ENCODE data around the gene HNRNPF. TPM values are rescaled to one million over a fixed set of nuclear protein-coding genes. Genes with fewer than 3 reads are reported as not detected.

Gene HNRNPF
- total RNA-seq, 2 experiments from 2014 or later = 86.5 to 87.9 TPM

DNA sequence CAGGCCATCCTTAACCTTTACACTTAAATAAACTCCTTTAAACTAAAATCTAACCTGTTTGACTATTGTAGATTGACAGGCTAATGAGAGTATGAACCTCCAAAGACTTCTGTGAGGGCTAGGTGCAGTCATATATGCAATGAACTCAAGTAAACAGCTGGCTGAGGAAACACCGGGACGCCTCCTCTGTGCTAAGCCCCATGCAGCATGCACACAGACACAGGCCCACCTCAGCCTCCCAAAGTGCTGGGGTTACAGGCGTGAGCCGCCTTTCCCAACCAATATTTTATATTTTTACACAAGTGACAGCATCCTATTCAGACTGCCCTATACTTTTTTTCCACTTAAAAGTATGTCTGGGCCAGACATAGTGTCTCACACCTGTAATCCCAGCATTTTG lies 39.1 kb downstream of the HNRNPF start:
- H3K4me1 Mint-ChIP-seq (ENCODE audit: low read depth) = no peaks in the 10 kb centered on the region
- CTCF ChIA-PET = no interaction called here
- H3K9me3 Mint-ChIP-seq = no peaks in the 10 kb centered on the region

DNA sequence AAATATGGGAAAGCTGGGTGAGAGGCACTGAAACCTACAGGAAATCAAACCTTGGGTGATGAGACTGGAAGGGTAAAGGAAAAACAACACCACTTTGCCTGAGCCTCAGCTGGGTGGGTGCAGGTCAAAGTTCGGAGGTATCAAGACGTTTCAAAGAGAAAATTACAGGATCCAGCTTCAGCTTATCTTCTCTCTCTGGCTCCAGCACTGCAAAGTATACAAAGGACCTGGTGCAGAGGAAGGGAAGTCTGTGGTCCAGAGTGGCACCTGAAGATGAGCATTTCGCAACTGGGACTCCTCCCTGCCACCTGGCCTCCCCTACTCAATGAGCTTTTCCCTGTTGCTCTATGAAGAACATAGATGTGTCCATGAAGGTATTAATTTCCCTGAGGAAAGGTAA lies 44.0 kb downstream of the HNRNPF start:
- peaks cover 22% of the 10 kb centered on the region for H3K4me1 ChIP-seq (ENCODE audit: insufficient read depth, low read length)
- intact Hi-C loops (cut with DNase I, micrococcal nuclease) = loop anchor here in 1 of 2 experiments (2.0 to 10.0 kb wide), 2 partner anchors 30 to 580 kb away; partner anchors contain the start of gene BMS1
- H3K4me3 ChIP-seq (ENCODE audit: low read length) = no peak overlapping the region
- H3K9me3 ChIP-seq (ENCODE audit: control insufficient read depth in 1 of 2, insufficient read depth in 1 of 2, low read length in 2 of 2) = peaks cover 0 to 6% of the 10 kb centered on the region in 2 experiments
- H3K27me3 ChIP-seq (ENCODE audit: control insufficient read depth in 1 of 2, insufficient read depth in 2 of 2, low read length in 2 of 2) = no peaks in the 10 kb centered on the region
- CTCF ChIA-PET = no interaction called here
- no peak overlapping the region for H3K27ac ChIP-seq (ENCODE audit: low read depth in 1 of 2, low read length in 2 of 2)
- H3K36me3 Mint-ChIP-seq (ENCODE audit: low read depth) = peaks cover 9% of the 10 kb centered on the region
- H3K4me1 Mint-ChIP-seq (ENCODE audit: low read depth) = peaks cover 28% of the 10 kb centered on the region
- POLR2A ChIA-PET = no interaction called here
- H3K9me3 Mint-ChIP-seq = no peaks in the 10 kb centered on the region
- DNase-seq = no peak
- H3K27ac Mint-ChIP-seq = no peak overlapping the region
- H3K27me3 Mint-ChIP-seq = no peaks in the 10 kb centered on the region
- TF ChIP-seq, protein P1, sequence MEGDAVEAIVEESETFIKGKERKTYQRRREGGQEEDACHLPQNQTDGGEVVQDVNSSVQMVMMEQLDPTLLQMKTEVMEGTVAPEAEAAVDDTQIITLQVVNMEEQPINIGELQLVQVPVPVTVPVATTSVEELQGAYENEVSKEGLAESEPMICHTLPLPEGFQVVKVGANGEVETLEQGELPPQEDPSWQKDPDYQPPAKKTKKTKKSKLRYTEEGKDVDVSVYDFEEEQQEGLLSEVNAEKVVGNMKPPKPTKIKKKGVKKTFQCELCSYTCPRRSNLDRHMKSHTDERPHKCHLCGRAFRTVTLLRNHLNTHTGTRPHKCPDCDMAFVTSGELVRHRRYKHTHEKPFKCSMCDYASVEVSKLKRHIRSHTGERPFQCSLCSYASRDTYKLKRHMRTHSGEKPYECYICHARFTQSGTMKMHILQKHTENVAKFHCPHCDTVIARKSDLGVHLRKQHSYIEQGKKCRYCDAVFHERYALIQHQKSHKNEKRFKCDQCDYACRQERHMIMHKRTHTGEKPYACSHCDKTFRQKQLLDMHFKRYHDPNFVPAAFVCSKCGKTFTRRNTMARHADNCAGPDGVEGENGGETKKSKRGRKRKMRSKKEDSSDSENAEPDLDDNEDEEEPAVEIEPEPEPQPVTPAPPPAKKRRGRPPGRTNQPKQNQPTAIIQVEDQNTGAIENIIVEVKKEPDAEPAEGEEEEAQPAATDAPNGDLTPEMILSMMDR (IDR thresholded peaks at IDR 0.05) = no peak
- no peaks in the 10 kb centered on the region for H3K36me3 ChIP-seq (ENCODE audit: insufficient read depth, low read length)
- no peak overlapping the region for H3K4me3 Mint-ChIP-seq
- ATAC-seq (ENCODE audit: poor library complexity) = no peak

More for the DNA sequence above, 39.1 kb downstream of the HNRNPF start:
- Histone ChIP-seq H3K27me3 (ENCODE audit: control insufficient read depth in 1 of 2, insufficient read depth in 2 of 2, low read length in 2 of 2) (no peaks in the 10 kb centered on the region), H3K4me3 (ENCODE audit: low read length) (no peak overlapping the region), H3K4me1 (ENCODE audit: insufficient read depth, low read length) (peaks cover 8% of the 10 kb centered on the region), H3K9me3 (ENCODE audit: control insufficient read depth in 1 of 2, insufficient read depth in 1 of 2, low read length in 2 of 2) (no peaks in the 10 kb centered on the region), H3K27ac (ENCODE audit: low read depth in 1 of 2, low read length in 2 of 2) (no peak overlapping the region), H3K36me3 (ENCODE audit: insufficient read depth, low read length) (no peaks in the 10 kb centered on the region)
- DNase-seq (no peak), ATAC-seq (ENCODE audit: poor library complexity) (no peak)
- POLR2A ChIA-PET = no interaction called here
- no peak overlapping the region for H3K4me3 Mint-ChIP-seq
- no peak overlapping the region for H3K27ac Mint-ChIP-seq
- TF ChIP-seq, protein P1 (IDR thresholded peaks at IDR 0.05) = no peak
- H3K36me3 Mint-ChIP-seq (ENCODE audit: low read depth) = no peaks in the 10 kb centered on the region
- no peaks in the 10 kb centered on the region for H3K27me3 Mint-ChIP-seq
- intact Hi-C loops (cut with DNase I, micrococcal nuclease) = loop anchor here in 1 of 2 experiments (10.0 kb wide), 1 partner anchor 585 kb away; the partner anchor contains the start of gene BMS1

DNA sequence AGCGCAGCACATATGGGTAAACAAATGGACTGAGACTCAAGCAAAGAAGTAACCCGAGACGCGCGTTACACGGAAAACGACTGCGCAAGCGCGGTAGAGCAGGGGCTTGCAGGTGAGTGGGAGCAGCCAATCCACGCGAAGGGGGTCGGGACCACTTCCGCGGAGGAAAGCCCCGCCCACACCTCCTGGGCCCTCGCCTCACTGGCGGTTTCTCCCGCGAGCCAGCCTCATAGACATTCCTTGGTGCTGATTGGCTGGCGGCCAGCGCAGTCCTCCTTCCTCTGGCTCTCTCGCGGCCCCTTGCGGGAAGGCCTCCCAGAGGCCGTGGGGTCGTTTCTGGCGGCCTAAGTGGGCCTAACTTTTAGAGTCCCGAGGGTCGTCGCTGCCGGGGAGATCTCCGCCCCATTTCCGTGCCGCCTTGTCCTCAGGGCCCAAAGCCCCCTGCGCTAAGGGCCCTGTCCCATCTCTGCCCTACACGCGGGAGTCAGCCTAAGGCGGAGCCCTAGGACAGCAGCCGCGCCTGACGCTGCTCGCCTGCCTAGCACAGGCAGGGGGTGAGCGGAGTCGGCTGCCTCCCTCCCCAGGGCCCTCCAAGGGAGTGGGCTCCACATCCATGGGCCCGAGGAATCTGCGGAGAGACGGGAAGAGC lies 46.7 kb downstream of the HNRNPF start:
- Histone ChIP-seq H3K4me3 (ENCODE audit: low read length) (peak overlapping the region; percentile 82), H3K27ac (ENCODE audit: low read depth in 1 of 2, low read length in 2 of 2) (peak overlapping the region; percentile 88 to 97), H3K27me3 (ENCODE audit: control insufficient read depth in 1 of 2, insufficient read depth in 2 of 2, low read length in 2 of 2) (no peaks in the 10 kb centered on the region), H3K4me1 (ENCODE audit: insufficient read depth, low read length) (peaks cover 22% of the 10 kb centered on the region), H3K9me3 (ENCODE audit: control insufficient read depth in 1 of 2, insufficient read depth in 1 of 2, low read length in 2 of 2) (peaks cover 0 to 6% of the 10 kb centered on the region in 2 experiments), H3K36me3 (ENCODE audit: insufficient read depth, low read length) (no peaks in the 10 kb centered on the region)
- H3K9me3 Mint-ChIP-seq = no peaks in the 10 kb centered on the region
- peaks cover 9% of the 10 kb centered on the region for H3K36me3 Mint-ChIP-seq (ENCODE audit: low read depth)
- POLR2A ChIA-PET = interaction anchor here (0.8 to 1.5 kb wide), 13 partner anchors 11 to 223 kb away, joined by 3 to 9 read pairs (median 4); partner anchors contain the start of gene ZNF487
- CTCF ChIA-PET = interaction anchor here (1.1 to 1.7 kb wide), 3 partner anchors 14 to 327 kb away, joined by 3 to 5 read pairs (median 4); no protein-coding TSS in a partner anchor
- DNase-seq (peak; percentile 93 to 99 (median 98)), ATAC-seq (ENCODE audit: poor library complexity) (peak; percentile 98)
- H3K27ac Mint-ChIP-seq = peak overlapping the region; percentile 97
- H3K4me1 Mint-ChIP-seq (ENCODE audit: low read depth) = peaks cover 32% of the 10 kb centered on the region
- TF ChIP-seq, protein P1 (IDR thresholded peaks at IDR 0.05) = peak; percentile 64
- H3K27me3 Mint-ChIP-seq = no peaks in the 10 kb centered on the region
- intact Hi-C loops (cut with DNase I, micrococcal nuclease) = loop anchor here (2.0 to 10.0 kb wide), 4 partner anchors 35 to 578 kb away; partner anchors contain the start of genes BMS1 (in 1 of the 2) and CSGALNACT2 (in 1 of the 2)
- H3K4me3 Mint-ChIP-seq = peak overlapping the region; percentile 97

Measured in CD4-positive, alpha-beta T cell (primary cell).